Measurements from ENCODE around the gene PNMA8C.
"Not testable (repeated sequence)": the region's sequence is repeated elsewhere in the genome, so short reads cannot be mapped to it uniquely, and the experiment has no call there.

The PNMA8C gene

GRCh38 chr19:46411088-46411924, 17.4 kb downstream of the PNMA8C start:
- no peak for DNase-seq

GRCh38 chr19:46410205-46411087, 18.3 kb downstream of the PNMA8C start:
- DNase-seq, result no peak

DNA sequence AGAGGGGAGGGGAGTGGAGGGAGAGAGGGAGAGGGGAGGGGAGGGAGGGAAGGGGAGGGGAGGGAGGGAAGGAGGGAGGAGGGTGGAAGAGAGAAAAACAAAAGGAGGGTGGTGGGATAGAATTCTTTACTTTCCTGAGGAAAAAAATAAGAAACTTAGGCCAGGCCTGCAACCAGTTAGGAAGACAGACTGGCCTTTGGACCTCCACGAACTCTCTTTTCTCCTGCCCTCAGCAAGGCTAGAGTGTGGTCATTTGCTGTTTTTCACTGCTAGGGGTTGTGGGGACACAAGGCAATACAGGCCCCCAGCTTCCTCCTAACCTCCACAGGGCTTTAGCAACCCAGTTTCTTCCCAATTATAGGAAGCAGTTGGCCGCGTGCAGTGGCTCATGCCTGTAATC, 19.5 kb downstream of the PNMA8C start:
- no peak for DNase-seq

DNA sequence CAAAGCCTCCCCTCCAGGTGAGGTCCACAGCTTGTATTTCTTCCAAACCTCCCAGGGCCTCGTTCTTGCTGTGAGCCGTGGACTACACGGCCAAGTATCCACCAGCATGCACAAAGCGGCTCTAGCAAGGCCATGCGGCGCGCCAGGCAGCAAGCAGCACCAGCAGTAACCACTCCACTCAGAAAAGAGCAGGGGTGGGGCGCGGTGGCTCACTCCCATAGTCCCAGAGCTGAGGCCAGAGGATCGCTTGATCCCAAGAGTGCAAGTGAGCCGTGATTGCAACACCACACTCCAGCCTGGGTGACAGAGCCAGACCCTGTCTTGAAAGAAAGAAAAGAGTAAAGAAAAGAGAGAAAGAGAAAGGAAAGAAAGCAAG, 20.1 kb downstream of the PNMA8C start:
- no peak for DNase-seq

- no peak for DNase-seq
These were observed 20.7 kb downstream of the PNMA8C start for GRCh38 chr19:46407856-46408663.

DNA sequence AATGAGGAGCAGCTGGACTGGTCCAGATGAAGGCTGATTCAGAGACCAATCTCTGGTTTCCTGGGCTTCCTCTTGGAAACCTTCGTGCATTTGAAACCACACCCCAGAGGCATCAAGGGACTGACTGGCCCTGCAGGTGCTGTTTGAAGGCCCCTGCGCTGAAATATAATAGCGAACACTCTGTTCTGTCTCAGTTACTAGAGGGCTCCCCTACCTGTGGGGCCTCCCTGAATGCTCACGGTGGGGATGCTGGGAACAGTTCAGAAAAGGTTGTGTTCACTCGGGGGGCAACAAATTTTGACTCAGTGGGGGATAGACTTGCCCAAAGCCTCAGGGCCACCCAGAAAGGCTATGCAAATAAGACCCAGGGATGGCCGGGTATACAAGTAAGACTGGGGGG, 21.8 kb downstream of the PNMA8C start:
- no peak for DNase-seq

GRCh38 chr19:46404753-46405468, 23.8 kb downstream of the PNMA8C start:
- DNase-seq, result peak; percentile 39

GRCh38 chr19:46404055-46404752, 24.5 kb downstream of the PNMA8C start:
- peak; percentile 6 for DNase-seq

GRCh38 chr19:46402725-46403124, 26.0 kb downstream of the PNMA8C start:
- DNase-seq, result no peak

DNA sequence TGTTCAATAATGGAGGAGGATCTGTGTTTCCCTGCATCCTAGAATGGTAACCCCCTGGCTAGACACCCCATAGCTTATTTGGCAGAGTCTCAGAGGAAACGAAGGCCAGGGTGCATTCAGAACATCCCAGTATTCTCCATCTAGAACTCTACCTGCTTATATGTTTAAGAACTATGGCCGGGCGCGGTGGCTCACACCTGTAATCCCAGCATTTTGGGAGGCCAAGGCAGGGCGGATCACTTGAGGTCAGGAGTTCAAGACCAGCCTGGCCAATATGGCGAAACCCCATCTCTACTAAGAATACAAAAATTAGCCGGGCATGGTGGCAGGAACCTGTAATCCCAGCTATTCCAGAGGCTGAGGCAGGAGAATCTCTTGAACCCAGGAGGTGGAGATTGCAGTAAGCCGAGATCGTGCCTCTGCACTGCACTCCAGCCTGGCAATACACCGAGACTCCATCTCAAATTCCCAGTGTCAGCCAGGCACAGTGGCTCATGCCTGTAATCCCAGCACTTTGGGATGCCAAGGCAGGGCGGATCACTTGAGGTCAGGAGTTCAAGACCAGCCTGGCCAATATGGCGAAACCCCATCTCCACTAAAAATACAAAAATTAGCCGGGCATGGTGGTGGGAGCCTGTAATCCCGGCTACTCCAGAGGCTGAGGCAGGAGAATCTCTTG, 30.8 kb downstream of the PNMA8C start:
- DNase-seq, result not testable (repeated sequence)

DNA sequence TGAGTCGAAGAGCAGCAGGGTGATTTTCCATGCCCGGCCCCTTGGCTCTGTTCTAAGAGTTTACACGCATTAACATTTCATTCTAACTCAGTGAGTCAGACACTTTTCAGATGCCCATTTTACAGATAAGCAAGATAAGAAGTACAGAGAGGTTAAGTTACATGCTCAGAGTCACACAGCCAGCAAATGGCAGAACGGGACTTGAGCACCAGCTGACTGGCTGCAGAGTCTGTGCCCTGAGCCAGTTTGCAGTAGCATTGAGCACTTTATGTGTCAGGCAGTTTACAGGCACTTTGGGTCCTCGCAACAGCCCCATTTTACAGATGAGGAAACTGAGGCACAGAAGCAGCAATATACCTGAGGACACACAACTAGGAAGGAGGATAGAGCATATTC, 34.3 kb downstream of the PNMA8C start:
- DNase-seq, result no peak

GRCh38 chr19:46393456-46394401, 35.0 kb downstream of the PNMA8C start:
- no peak for DNase-seq

DNA sequence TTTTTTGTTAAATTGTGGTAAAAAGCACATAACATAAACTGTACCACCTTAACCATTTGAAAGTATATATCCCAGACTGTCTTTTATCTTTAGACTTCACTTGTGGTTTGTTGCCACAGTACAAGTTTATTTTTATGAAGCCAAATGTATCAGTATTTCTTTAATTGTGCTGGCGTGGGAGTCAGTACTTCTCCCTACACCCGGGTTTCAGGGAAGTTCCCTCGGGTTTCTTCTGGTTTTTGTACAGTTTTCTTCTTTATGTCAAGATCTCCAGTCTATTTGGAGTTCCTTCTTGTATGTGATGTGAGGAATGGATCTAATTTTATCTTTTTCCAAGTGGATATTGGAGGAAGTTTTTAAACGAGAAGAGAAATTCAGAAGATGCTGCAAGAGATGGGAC, 35.9 kb downstream of the PNMA8C start:
- no peak for DNase-seq

- DNase-seq, result no peak
These were observed 36.4 kb downstream of the PNMA8C start for GRCh38 chr19:46392252-46392801.

- DNase-seq, result no peak
These were observed 37.2 kb downstream of the PNMA8C start for GRCh38 chr19:46391296-46392251.

DNA sequence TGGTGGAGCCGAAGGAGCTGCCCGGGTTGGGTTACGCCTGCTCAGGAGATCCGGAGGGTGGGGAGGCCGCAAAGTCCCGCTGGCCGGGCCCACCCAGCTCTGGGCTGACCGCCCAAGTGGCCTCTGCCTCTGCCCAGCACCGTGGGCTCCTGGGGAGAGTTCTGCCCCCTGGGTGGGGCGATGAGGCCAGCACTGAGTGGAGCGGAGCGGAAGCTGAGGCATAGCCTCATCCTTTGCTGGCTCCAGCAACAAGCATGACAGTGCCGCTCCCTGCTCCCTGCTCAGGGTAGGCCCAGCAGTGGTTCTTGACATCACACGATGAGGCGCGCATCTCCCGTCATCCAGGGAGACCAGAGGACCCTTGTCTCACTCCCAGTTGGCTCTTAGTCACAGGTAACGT, 37.9 kb downstream of the PNMA8C start:
- no peak for DNase-seq

DNA sequence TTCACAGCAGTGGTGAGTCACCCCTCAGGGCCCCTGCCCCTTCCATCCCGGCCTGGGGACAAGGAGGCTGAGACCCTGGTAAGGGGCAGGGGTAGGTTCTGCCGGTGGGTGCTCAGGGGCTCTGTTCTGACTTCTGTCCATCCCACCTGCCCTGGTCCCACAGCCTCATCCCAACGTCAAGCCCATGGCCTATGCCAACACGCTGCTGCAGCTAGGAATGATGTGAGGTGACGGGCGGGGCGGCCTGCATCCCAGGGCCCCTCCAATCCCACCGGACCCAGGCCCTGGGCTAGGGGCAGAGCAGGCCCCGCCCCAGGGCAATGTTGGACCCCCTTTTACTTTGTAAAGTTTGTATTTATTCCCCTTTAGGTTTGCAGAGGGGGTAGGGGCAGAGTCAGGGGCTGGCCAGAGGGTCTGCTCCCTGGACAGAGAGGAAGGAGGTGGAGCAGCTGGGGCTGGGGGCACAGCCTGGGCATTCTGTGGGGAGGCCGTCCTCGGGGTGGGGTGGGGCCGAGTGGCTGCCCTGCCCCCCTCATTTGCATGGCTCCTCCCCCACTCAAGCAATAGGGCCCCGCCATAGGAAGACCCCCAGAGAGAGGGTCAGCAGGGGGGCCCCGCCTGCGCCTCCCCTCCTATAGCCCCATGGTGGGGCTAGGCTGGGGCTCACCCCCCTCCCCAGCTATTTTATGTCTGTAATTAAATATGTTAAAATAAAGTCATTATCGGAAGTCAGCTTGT, 38.4 kb downstream of the PNMA8C start:
- no peak for DNase-seq
